ENCODE measurements around the gene MOGAT3.

The MOGAT3 gene

GRCh38 chr7:101233907-101234547 is 33.2 kb upstream of the MOGAT3 start:
- no peak for DNase-seq

DNA sequence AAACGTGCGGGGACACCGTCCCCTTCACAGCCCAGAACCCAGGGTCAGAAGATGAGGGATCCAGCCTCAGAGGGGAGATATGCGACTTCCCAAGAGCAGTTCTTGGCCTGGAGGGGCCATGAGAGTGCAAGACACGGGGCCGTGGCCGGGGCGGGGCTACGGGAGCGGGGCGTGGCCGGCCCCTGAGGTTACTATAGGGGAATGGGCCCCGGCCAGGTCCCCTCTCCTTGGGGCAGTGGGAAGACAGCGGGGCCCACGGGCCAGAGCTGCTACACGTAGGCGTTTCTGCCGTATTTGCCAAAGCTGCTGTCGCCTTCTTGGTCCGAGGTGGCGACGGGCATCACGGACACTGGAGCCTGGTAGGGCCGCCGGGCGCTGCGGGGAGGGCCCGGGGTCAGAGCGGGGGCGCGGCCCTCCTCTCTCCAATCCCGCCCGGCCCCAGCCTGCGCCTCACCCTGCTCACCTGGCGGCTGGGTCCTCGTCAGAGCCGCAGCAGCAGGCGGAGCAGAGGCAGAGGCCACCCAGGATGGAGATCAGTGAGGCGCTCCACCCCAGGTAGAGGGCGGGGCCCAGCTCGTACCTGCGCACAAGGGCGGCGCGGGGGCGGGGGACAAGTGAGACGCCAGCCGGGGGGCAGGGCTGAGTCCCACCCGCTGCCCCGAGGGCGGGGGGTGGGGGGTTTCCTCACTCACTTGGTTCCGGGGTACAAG is 31.5 kb upstream of the MOGAT3 start:
- DNase-seq, result peak; percentile 27

DNA sequence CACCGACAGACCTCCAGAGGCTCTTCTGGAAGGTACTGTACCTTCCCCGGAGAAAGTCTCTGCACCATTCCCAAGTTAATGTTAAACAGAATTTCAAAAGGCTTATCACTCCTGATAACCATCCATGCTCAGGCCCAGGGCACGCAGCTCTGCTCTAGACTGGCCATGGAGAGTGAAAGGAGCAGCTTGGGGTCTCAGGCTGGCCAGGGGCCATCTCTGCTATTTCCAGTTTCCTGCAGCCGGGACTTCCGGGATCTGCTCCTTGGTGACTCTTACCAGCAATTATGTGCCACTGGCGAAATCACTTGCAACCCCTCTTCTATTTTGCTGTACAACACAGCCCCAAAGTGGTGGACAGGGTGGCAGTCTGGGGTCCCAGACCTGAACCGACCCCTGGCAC is 30.8 kb upstream of the MOGAT3 start:
- DNase-seq, result no peak

DNA sequence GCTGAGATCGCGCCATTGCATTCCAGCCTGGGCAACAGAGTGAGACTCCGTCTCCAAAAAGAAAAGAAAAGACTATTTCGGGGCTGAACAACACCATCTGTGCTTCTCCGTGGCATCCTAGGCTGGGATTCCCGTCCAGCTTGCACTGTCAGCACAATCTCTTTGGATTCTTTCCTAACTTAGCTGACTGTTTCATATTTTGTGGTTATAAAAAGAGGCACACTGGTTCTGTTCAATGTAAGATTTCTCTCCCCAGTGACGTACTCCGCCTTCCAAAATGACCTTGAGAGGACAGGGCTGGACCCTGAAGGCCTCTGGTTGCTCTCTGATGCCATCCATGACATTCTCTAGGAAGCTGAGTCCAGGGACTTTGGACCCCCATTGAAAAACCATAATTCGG is 25.9 kb upstream of the MOGAT3 start:
- no peak for DNase-seq

GRCh38 chr7:101225650-101226049 is 24.8 kb upstream of the MOGAT3 start:
- no peak for DNase-seq

GRCh38 chr7:101223528-101223927 is 22.7 kb upstream of the MOGAT3 start:
- DNase-seq, result no peak

DNA sequence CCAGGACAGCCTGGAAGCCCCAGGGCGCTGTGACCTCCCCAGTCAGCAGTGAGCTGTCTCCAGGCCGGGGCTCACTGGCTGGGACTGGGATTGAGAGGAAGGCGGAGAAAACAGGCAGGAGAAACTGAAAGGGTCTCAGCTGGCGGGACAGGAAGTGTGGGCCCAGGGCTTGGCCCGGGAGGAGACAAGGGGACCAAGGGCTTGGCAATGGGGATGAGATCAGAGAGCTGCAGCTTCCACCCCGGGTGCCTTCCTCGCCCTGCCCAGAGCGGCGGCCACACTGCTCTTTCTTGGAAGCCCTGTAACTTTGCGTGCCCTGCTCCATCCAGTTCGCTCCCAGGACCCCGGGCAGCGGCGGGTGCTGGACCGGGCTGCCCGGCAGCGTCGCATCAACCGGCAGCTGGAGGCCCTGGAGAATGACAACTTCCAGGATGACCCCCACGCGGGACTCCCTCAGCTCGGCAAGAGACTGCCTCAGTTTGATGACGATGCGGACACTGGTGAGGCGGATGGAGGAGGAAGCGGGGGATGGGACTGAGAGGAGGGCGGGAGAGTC is 21.5 kb upstream of the MOGAT3 start:
- DNase-seq, result no peak

- no peak for DNase-seq
Measured at GRCh38 chr7:101220295-101220694, 19.5 kb upstream of the MOGAT3 start.

DNA sequence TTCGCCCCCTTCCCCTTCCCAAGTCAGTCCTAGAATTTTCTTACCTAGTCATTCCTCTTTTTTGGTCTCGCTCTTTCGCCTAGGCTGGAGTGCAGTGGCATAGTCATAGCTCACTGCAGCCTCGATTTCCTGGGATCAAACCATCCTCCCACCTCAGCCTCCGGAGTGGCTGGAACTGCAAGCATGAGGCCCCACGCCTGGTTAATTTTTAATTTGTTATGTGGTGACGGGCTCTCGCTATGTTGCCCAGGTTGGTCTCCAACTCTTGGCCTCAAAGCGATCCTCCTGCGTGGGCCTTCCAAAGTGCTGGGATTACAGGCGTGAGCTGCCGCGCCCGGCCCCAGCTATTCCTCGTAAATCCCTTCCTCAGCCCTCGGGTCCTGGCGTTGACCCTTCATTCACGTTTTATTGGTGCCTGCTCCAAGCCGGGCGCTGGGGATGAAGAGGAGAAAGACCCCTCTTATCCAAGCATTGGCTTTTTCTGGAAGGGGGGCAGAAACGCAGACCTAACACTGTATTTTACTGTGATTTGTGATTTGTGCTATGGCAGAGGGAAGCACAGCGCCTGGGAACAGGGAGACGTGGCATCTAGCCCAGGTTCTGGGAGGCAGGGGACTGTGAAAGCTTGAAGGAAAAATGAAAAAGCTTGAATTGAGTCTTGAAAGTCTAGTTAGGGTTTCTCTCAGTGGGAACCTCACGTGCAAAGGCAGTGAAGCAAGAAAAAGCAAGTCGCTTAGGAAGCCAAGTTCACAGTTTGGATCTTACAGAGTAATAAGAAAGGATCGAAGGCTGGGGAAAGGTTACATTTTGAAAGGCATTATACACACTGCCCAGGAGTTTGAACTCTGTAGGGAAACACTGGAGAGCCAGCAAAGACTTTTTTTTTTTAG is 17.6 kb upstream of the MOGAT3 start:
- no peak for DNase-seq

GRCh38 chr7:101217388-101218235 is 16.8 kb upstream of the MOGAT3 start, which contains the start of the genes PLOD3 and ZNHIT1:
PLOD3 (minus strand) TSS chr7:101217581; CDS start chr7:101217274, 307 bp downstream.
ZNHIT1 (plus strand) TSS chr7:101218165; CDS start chr7:101218196, 31 bp downstream.
- peak; percentile 98 for DNase-seq

- no peak for DNase-seq
Measured at GRCh38 chr7:101216860-101217387, 16.1 kb upstream of the MOGAT3 start.

- DNase-seq, result no peak
Measured at GRCh38 chr7:101216001-101216859, 15.4 kb upstream of the MOGAT3 start.

GRCh38 chr7:101212014-101212413 is 11.2 kb upstream of the MOGAT3 start:
- no peak for DNase-seq

GRCh38 chr7:101211501-101211900 is 10.7 kb upstream of the MOGAT3 start:
- DNase-seq, result no peak

DNA sequence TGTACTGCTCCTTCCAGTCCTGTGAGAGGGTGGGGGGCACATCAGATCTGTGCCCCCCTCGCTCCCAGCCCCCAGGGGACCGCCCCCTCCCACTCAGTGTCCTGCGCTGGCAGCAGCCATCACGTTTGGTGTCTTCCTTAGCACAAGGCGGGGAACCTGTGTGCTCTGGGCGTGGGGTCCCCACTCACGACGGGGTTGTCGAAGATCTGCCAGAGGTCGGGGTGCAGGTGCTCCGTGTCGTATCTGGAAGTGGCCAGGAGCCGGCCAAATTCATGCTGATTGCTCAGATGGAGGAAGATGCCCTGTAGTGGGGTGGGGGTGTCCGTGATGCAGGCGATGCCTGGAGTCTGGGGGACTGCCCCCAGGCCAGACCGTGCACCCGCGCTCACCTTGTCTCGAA is 9.3 kb upstream of the MOGAT3 start:
- DNase-seq, result no peak

DNA sequence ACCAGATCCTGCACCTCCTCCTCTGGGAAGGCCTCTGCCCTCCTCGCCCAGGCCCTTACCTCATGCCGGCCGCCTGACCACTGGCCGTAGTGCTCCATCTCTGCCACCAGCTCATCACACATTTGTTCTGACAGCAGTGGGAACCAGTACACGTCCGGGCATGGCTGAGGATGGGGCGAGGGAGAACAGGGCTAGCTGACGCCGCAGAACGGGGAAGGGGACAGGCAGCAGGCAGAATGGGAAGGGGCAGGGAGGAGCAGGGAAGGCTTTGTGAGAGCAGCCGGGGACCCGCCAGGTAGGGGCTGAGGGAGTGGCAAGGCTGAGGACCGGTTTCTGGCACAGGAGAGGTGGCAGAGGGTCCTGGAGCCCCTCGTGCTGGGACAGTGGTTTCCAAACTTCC is 8.0 kb upstream of the MOGAT3 start:
- no peak for DNase-seq

GRCh38 chr7:101207459-101207858 is 6.6 kb upstream of the MOGAT3 start:
- DNase-seq, result no peak

- DNase-seq, result no peak
Measured at GRCh38 chr7:101206665-101207042, 5.8 kb upstream of the MOGAT3 start.

DNA sequence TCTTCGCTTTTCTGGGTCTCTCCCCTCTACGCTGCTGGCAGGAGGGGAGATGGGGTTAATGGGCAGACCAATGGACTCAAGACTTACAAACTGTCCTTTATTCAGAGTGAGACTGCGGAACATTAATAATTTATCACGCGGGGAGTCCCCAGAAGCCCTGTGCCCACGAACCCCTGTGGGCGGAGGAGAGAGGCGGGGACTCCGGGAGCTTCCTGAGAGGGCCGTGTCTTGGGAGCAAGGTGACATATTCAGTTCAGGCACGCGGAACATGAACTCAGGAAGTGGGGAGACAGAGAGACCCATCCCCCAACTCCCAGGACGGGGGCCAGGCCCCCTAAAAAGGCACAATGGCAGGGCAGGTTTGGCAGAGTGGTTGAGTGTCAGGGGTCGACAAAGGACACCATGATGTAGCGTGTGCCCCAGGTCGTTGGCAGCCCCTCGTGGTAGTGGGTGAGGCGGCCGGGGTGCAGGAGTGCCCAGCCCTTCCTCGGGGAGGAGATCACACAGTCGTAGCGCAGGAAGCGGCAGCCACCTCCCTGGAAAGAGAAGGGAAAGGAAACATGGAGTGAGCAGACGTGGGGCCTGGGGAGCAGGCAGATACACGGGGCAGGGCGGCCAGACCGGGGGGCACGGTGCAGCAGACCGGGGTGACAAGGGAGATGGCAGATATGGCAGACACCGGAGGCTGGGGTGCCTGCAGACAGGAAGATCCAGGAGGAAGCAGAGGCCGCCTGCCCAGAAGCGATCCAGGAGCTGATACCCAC is 5.2 kb upstream of the MOGAT3 start:
- no peak for DNase-seq

All from NCI-H2029 (cell line).